Measurements from ENCODE around the gene COL27A1.

DNA sequence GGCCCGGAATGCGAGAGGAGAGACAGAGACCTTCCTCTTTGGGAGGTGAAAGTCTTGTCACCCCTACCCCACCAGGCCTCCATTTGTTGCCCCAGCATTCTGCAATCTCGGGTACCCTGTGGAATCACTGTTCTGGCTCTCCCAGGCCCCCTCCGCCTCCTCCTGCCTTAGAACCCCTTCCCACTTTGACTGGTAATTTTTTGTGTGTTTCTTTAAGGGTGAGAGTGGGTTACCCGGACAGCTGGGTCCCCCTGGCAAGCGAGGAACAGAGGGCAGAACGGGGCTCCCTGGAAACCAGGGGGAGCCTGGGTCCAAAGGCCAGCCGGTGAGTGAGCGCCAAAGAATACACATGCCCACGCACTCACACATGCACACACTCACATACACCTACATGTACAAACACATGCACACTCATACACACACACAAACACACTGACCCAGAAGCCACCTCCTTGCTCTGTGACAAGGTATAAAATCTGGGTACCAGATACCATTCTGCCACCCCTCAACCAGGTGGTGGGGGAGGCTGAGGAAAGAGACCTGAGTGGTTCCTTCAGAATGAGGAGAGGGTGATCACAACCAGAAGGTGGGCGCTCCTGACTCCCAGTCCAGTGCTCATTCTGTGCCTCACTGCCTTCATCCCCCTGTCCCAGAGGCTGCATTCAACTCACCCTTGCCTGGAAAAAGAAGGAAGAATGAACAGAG is 136.7 kb downstream of the COL27A1 start:
- TF ChIP-seq, protein P1, sequence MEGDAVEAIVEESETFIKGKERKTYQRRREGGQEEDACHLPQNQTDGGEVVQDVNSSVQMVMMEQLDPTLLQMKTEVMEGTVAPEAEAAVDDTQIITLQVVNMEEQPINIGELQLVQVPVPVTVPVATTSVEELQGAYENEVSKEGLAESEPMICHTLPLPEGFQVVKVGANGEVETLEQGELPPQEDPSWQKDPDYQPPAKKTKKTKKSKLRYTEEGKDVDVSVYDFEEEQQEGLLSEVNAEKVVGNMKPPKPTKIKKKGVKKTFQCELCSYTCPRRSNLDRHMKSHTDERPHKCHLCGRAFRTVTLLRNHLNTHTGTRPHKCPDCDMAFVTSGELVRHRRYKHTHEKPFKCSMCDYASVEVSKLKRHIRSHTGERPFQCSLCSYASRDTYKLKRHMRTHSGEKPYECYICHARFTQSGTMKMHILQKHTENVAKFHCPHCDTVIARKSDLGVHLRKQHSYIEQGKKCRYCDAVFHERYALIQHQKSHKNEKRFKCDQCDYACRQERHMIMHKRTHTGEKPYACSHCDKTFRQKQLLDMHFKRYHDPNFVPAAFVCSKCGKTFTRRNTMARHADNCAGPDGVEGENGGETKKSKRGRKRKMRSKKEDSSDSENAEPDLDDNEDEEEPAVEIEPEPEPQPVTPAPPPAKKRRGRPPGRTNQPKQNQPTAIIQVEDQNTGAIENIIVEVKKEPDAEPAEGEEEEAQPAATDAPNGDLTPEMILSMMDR (tag by site-specific recombination; IDR thresholded peaks at IDR 0.05), result no peak
- TF ChIP-seq ZNF23 (tag by site-specific recombination; IDR thresholded peaks at IDR 0.05; ENCODE audit: borderline replicate concordance), result no peak
- TF ChIP-seq ZNF560 (tag by site-specific recombination; IDR thresholded peaks at IDR 0.05; ENCODE audit: borderline replicate concordance), result no peak
- TF ChIP-seq, protein P2, sequence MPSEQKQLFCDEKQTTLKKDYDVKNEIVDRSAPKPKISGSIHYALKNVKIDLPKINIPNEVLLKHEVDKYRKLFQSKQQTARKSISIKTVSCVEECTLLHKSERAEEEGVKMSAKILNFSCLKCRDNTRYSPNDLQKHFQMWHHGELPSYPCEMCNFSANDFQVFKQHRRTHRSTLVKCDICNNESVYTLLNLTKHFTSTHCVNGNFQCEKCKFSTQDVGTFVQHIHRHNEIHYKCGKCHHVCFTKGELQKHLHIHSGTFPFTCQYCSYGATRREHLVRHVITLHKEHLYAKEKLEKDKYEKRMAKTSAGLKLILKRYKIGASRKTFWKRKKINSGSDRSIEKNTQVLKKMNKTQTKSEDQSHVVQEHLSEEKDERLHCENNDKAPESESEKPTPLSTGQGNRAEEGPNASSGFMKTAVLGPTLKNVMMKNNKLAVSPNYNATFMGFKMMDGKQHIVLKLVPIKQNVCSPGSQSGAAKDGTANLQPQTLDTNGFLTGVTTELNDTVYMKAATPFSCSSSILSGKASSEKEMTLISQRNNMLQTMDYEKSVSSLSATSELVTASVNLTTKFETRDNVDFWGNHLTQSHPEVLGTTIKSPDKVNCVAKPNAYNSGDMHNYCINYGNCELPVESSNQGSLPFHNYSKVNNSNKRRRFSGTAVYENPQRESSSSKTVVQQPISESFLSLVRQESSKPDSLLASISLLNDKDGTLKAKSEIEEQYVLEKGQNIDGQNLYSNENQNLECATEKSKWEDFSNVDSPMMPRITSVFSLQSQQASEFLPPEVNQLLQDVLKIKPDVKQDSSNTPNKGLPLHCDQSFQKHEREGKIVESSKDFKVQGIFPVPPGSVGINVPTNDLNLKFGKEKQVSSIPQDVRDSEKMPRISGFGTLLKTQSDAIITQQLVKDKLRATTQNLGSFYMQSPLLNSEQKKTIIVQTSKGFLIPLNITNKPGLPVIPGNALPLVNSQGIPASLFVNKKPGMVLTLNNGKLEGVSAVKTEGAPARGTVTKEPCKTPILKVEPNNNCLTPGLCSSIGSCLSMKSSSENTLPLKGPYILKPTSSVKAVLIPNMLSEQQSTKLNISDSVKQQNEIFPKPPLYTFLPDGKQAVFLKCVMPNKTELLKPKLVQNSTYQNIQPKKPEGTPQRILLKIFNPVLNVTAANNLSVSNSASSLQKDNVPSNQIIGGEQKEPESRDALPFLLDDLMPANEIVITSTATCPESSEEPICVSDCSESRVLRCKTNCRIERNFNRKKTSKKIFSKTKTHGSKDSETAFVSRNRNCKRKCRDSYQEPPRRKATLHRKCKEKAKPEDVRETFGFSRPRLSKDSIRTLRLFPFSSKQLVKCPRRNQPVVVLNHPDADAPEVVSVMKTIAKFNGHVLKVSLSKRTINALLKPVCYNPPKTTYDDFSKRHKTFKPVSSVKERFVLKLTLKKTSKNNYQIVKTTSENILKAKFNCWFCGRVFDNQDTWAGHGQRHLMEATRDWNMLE (tag by site-specific recombination; conservative IDR thresholded peaks at IDR 0.05; ENCODE audit: low read depth), result no peak
- TF ChIP-seq PRDM1 (tag by site-specific recombination; IDR thresholded peaks at IDR 0.05), result no peak
- TF ChIP-seq, protein P3, sequence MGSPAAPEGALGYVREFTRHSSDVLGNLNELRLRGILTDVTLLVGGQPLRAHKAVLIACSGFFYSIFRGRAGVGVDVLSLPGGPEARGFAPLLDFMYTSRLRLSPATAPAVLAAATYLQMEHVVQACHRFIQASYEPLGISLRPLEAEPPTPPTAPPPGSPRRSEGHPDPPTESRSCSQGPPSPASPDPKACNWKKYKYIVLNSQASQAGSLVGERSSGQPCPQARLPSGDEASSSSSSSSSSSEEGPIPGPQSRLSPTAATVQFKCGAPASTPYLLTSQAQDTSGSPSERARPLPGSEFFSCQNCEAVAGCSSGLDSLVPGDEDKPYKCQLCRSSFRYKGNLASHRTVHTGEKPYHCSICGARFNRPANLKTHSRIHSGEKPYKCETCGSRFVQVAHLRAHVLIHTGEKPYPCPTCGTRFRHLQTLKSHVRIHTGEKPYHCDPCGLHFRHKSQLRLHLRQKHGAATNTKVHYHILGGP (tag by site-specific recombination; IDR thresholded peaks at IDR 0.05), result no peak
- no peak for TF ChIP-seq ZNF335 (tag by site-specific recombination; conservative IDR thresholded peaks at IDR 0.05)
- TF ChIP-seq TCF7L2 (IDR thresholded peaks at IDR 0.05; ENCODE audit: borderline replicate concordance, low read depth, low read length), result no peak
- no peak for TF ChIP-seq ZNF274 (IDR thresholded peaks at IDR 0.05; ENCODE audit: low read length)
- TF ChIP-seq ZNF274 (tag by site-specific recombination; IDR thresholded peaks at IDR 0.05; ENCODE audit: borderline replicate concordance), result no peak
- TF ChIP-seq, protein P4, sequence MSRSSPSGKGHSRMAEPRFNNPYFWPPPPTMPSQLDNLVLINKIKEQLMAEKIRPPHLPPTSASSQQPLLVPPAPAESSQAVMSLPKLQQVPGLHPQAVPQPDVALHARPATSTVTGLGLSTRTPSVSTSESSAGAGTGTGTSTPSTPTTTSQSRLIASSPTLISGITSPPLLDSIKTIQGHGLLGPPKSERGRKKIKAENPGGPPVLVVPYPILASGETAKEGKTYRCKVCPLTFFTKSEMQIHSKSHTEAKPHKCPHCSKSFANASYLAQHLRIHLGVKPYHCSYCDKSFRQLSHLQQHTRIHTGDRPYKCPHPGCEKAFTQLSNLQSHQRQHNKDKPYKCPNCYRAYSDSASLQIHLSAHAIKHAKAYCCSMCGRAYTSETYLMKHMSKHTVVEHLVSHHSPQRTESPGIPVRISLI (tag by site-specific recombination; IDR thresholded peaks at IDR 0.05), result no peak
- TF ChIP-seq ZNF654 (tag by site-specific recombination; IDR thresholded peaks at IDR 0.05; ENCODE audit: low read depth), result no peak
- TF ChIP-seq ZBTB17 (tag by site-specific recombination; IDR thresholded peaks at IDR 0.05), result no peak
- no peak for TF ChIP-seq ZBTB21 (tag by site-specific recombination; IDR thresholded peaks at IDR 0.05)
- TF ChIP-seq, protein P5, sequence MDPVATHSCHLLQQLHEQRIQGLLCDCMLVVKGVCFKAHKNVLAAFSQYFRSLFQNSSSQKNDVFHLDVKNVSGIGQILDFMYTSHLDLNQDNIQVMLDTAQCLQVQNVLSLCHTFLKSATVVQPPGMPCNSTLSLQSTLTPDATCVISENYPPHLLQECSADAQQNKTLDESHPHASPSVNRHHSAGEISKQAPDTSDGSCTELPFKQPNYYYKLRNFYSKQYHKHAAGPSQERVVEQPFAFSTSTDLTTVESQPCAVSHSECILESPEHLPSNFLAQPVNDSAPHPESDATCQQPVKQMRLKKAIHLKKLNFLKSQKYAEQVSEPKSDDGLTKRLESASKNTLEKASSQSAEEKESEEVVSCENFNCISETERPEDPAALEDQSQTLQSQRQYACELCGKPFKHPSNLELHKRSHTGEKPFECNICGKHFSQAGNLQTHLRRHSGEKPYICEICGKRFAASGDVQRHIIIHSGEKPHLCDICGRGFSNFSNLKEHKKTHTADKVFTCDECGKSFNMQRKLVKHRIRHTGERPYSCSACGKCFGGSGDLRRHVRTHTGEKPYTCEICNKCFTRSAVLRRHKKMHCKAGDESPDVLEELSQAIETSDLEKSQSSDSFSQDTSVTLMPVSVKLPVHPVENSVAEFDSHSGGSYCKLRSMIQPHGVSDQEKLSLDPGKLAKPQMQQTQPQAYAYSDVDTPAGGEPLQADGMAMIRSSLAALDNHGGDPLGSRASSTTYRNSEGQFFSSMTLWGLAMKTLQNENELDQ (tag by site-specific recombination; IDR thresholded peaks at IDR 0.05; ENCODE audit: low read depth), result no peak

All from HEK293 (cell line).